SJCRH30 (cell line): ENCODE data around the gene CLTB. TPM values are rescaled to one million over a fixed set of nuclear protein-coding genes. Genes with fewer than 3 reads are reported as not detected.
"Not testable (repeated sequence)": the region's sequence is repeated elsewhere in the genome, so short reads cannot be mapped to it uniquely, and the experiment has no call there.

Experiments
- DNase-seq, 2 experiments: peaks; one replicate each; pipeline ENCODE4 v3.0.0-alpha.2; 2015 to 2020
- H3K27ac ChIP-seq: fragments of 250-450 bp; sonication (Bioruptor Pico); 2 replicates; pipeline ENCODE4 v1.5.1; 2020; ENCODE audit warnings: mild to moderate bottlenecking, moderate library complexity
- H3K27me3 ChIP-seq: fragments of 250-450 bp; sonication (Bioruptor Pico); 2 replicates; pipeline ENCODE4 v1.5.1; 2020; ENCODE audit warnings: mild to moderate bottlenecking, moderate library complexity
- H3K36me3 ChIP-seq: fragments of 250-450 bp; sonication (Bioruptor Pico); 2 replicates; pipeline ENCODE4 v1.5.1; 2020; ENCODE audit warnings: mild to moderate bottlenecking, moderate library complexity
- H3K4me1 ChIP-seq: fragments of 250-450 bp; sonication (Bioruptor Pico); 2 replicates; pipeline ENCODE4 v1.5.1; 2020; ENCODE audit warnings: mild to moderate bottlenecking, moderate library complexity
- H3K4me3 ChIP-seq: fragments of 250-450 bp; sonication (Bioruptor Pico); 2 replicates; pipeline ENCODE4 v1.5.1; 2020; ENCODE audit warnings: mild to moderate bottlenecking, moderate library complexity
- H3K9me3 ChIP-seq: fragments of 250-450 bp; sonication (Bioruptor Pico); replicated peaks from 2 replicates; pipeline ENCODE4 v1.5.1; 2020; ENCODE audit warnings: mild to moderate bottlenecking, moderate library complexity
- total RNA-seq: library from RNA; depleted of rRNA; stranded (reverse); fragments of >200 nt; shearing (Covaris generic); gene quantifications from 2 replicates; pipeline ENCODE4 v1.2.3, GENCODE V29; 2014; rRNA removed

Gene CLTB, protein sequence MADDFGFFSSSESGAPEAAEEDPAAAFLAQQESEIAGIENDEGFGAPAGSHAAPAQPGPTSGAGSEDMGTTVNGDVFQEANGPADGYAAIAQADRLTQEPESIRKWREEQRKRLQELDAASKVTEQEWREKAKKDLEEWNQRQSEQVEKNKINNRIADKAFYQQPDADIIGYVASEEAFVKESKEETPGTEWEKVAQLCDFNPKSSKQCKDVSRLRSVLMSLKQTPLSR
- total RNA-seq, result 28.3 and 29.6 TPM in 2 replicates

DNA sequence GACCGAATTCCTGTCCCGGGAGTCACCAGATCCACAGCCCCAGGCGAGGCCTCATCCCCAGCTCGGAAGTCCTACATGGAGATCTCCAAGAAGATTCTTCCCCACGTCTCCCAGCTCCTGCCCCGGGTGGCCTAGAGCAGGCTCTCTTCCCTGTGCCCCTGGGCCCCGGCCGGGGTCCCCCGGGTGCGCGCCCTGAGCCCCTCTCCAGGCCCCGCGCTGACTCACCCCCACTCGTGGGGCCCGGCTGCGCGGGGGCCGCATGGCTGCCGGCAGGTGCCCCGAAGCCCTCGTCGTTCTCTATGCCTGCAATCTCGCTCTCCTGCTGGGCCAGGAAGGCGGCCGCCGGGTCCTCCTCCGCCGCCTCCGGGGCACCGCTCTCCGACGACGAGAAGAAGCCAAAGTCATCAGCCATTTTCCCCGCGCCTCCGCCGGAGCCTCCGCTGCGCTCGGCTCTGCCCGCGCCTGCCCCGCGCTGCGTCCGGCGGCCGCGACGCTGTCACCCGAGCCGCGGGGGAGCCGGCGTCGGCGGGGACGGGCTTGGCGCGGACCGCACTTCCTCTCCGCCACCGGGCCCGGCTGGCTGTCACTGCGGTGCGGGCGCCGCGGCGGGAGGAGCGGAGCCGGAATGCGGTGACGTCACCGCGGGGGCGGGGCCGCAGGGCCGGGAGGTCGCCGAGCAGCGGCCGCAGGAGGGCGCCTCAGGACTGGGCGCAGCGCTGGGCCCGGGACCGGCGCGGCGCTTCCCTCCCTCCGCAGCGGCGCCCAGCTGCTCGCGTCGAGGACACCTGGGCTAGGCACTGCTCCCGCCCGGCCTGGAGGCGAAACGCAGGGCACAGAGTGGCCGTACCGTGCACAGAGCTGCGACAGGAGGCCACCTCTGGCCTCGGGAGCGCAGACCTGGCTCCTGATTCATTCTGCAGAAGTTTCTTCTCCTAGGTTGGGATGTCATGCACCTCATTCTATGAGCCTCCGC is at the start of gene CLTB:
TSS of gene CLTB (minus strand) at position 588 of the 973 bp plus-strand sequence. CDS start at position 412, 176 bp downstream.
- Histone ChIP-seq H3K27me3 (no peaks in the 10 kb centered on the region), H3K9me3 (no peaks in the 10 kb centered on the region; the same call in 1 of the 2 replicates), H3K4me1 (no peaks in the 10 kb centered on the region), H3K36me3 (no peaks in the 10 kb centered on the region), H3K4me3 (peak within 1 kb of the TSS; percentile 65), H3K27ac (no peak within 1 kb of the TSS; the same call in 1 of the 2 replicates)
- DNase-seq, result peak; percentile 79 to 87

DNA sequence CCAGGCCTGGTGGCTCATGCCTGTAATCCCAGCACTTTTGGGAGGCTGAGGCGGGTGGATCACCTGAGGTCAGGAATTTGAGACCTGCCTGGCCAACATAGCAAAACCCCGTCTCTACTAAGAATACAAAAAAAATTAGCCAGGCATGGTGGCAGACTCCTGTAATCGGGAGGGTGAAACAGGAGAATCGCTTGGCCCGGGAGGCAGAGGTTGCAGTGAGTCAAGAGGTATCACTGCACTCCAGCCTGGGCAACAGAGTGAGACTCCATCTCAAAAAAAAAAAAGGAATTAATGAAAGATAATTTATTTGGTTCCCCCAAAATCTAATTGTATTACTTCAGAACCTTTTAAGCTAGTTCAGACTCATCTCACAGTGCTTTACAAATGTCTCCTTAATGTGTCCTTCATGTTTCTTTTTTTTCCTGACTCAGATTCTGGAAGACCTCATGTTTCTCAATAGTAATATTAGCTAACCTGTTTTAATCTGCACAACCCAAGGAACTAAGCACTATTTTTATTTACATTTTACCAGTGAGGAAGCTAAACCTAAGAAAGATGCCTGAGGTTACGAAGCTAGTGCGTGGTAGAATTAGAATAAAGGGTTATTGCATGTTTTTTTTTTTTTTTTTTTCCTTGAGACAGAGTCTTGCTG is 46.9 kb upstream of the CLTB start:
- no peaks in the 10 kb centered on the region for H3K27me3 ChIP-seq
- no peak overlapping the region for H3K27ac ChIP-seq
- H3K9me3 ChIP-seq, result no peaks in the 10 kb centered on the region; the same call in 1 of the 2 replicates
- peaks cover 18% of the 10 kb centered on the region for H3K36me3 ChIP-seq
- no peaks in the 10 kb centered on the region for H3K4me1 ChIP-seq
- DNase-seq, result no peak
- no peak overlapping the region for H3K4me3 ChIP-seq

DNA sequence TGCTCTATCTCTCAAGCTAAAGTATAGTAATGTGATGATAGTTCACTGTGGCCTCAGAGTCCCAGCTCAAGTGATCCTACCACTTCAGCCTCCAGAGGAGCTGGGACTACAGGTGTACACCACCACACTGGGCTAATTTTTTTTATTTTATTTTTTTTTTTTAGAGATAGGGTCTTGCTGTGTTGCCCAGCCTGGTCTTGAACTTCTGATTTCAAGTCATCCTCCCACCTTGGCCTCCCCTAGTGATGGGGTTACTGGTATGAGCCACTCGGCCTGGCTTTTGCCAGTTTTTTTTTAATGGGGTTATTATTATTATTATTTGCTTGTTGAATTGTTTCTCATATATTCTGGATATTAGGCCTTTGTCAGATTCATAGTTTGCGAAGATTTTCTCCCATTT is 45.0 kb upstream of the CLTB start:
- H3K9me3 ChIP-seq, result no peaks in the 10 kb centered on the region; the same call in 1 of the 2 replicates
- no peak overlapping the region for H3K4me3 ChIP-seq
- H3K27ac ChIP-seq, result no peak overlapping the region
- no peaks in the 10 kb centered on the region for H3K4me1 ChIP-seq
- no peaks in the 10 kb centered on the region for H3K27me3 ChIP-seq
- DNase-seq, result no peak
- peaks cover 6% of the 10 kb centered on the region; the same call in 1 of the 2 replicates for H3K36me3 ChIP-seq

DNA sequence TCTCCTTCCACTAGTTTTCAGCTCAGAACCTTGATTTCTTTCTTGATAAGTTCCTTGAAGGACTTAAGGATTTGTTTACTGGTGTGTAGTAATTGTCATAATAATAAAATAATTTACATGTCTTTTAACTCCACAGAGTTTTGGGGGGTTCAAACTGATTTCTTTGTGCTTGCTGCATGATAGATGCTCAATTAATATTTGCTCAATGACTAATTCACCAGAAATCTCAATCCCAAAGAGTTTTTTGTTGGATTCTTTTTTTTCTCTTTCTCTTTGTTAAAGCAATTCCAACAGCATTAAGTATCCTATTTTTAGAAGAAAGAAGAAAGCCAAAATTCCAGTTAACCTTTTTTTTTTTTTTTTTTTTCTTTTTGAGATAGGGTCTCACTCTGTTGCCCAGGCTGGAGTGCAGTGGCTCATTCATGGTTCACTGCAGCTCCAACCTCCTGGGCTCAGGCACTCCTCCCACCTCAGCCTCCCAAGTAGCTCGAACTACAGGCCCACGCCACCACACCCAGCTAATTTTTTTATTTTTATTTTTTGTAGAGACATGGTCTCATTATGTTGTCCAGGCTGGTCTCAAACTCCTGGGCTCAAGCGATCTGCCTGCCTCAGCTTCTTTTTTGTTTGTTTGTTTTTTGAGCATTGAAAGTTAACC is 42.7 kb upstream of the CLTB start:
- Histone ChIP-seq H3K27ac (no peak overlapping the region), H3K4me1 (no peaks in the 10 kb centered on the region), H3K27me3 (no peaks in the 10 kb centered on the region), H3K4me3 (no peak overlapping the region), H3K36me3 (peaks cover 4% of the 10 kb centered on the region), H3K9me3 (no peaks in the 10 kb centered on the region; the same call in 1 of the 2 replicates)
- DNase-seq, result no peak

DNA sequence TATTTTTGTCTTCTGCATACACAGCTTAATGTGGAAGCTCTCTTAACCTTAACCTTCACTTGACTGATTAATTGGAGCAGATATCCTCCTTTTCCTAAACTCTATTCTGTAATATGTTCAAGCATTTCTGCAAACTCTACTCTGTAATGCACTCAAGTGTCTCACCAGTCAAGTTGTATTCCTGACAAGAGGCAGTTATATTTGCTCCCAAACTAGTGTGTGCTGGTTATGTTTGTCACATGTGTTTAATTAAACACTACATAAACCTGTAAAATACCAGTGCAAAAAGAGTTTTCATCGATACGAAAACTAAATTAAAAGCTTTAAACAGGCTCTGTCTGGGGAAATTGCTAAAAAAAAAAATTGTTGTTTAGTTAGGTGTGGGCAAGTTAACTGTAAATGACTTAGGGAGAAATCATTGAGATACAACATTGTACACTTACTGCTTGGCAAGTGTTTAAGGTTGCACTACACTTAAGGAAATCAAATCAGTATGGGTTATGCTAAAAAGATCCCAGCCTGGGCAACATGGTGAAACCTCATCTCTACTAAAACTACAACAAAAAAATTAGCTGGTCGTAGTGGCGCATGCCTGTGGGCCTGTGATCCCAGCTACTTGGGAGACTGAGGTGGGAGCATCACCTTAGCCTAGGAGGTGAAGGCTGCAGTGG is 38.5 kb upstream of the CLTB start:
- no peak overlapping the region for H3K27ac ChIP-seq
- no peaks in the 10 kb centered on the region for H3K27me3 ChIP-seq
- H3K9me3 ChIP-seq, result no peaks in the 10 kb centered on the region; the same call in 1 of the 2 replicates
- DNase-seq, result no peak
- H3K4me1 ChIP-seq, result peaks cover 1% of the 10 kb centered on the region; the same call in 1 of the 2 replicates
- H3K4me3 ChIP-seq, result no peak overlapping the region
- peaks cover 13% of the 10 kb centered on the region for H3K36me3 ChIP-seq

DNA sequence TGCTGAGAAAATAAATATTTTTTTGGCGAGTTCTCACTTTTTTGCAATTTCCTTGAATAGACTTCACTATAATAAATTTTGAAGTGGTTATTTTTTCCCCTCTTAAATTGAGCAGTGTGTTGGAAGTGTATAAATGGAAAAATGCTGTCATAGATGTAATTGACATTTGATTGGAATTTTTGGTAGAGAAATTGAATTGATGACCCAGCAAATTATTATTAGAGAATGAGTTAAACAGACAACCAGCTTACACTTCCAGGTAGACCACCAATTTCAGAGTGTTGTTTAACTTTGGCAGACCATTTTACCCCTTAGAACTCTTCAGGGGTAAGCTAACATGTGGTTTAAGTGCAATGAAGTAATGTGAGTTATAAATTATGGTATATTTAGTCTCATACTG is 33.7 kb upstream of the CLTB start:
- Histone ChIP-seq H3K27me3 (no peaks in the 10 kb centered on the region), H3K4me1 (peaks cover 5% of the 10 kb centered on the region; the same call in 1 of the 2 replicates)
- no peak for DNase-seq

DNA sequence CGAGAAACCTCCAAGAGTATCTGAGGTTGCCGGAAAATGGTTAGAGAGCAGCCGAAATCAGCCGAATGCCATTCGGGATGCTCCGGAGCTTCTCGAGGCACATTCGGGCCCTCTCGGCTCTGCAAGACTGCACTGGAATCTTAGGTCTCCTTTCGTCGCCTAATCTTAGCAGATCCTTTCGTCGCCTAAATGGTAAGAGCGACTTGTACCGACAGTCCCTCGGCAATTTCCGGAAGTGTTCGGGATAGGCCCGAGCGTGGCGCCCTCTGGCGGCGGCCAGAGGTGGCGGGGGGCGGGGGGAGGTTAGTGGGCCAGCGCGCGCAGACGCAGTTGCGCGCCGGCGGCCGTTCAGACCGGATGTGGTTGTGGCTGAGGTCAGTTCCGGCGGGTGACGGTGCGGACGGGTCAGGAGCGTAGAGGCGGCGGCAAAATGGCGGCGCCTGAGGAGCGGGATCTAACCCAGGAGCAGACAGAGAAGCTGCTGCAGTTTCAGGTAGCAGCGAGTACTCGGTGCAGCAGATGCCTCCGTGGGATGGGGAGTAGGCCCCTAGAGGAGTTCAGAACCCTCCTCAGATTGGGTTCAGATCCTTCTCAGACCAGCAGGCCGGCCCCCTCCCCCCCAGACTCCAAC is 31.8 kb upstream of the CLTB start, which contains the start of gene FAF2:
TSS of gene FAF2 (plus strand) at position 408 of the 631 bp plus-strand sequence. CDS start at position 431, 23 bp downstream.
- Histone ChIP-seq H3K4me3 (peak within 1 kb of the TSS; percentile 74), H3K9me3 (no peaks in the 10 kb centered on the region), H3K27me3 (no peaks in the 10 kb centered on the region), H3K4me1 (peaks cover 5% of the 10 kb centered on the region; the same call in 1 of the 2 replicates), H3K36me3 (peaks cover 9% of the 10 kb centered on the region; the same call in 1 of the 2 replicates), H3K27ac (peak within 1 kb of the TSS; percentile 93)
- peak; percentile 96 to 98 for DNase-seq

More for the DNA sequence above, 33.7 kb upstream of the CLTB start:
- H3K9me3 ChIP-seq, result no peaks in the 10 kb centered on the region
- H3K27ac ChIP-seq, result no peak overlapping the region
- H3K4me3 ChIP-seq, result no peak overlapping the region
- peaks cover 15% of the 10 kb centered on the region for H3K36me3 ChIP-seq

DNA sequence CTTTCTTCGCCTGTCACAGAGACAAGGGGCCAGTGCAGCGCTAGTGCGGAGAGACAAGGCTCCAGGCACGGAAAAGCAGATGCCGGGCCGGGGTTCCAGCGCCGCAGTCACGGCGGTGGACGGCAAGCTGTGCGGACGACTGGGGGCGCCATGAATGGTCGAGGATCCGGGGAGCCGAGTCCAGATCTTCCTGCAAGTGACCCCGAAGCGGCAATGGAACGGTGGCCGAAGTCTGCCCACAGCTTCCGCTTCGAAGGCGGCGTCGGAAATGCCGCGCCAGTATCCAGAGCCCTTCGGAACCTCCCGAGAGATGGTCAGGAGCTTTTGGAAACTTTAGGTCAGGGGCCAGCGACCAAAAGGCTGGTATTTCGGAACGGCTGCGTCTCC is 31.2 kb upstream of the CLTB start:
- H3K27ac ChIP-seq, result peak overlapping the region; percentile 93
- no peaks in the 10 kb centered on the region for H3K27me3 ChIP-seq

DNA sequence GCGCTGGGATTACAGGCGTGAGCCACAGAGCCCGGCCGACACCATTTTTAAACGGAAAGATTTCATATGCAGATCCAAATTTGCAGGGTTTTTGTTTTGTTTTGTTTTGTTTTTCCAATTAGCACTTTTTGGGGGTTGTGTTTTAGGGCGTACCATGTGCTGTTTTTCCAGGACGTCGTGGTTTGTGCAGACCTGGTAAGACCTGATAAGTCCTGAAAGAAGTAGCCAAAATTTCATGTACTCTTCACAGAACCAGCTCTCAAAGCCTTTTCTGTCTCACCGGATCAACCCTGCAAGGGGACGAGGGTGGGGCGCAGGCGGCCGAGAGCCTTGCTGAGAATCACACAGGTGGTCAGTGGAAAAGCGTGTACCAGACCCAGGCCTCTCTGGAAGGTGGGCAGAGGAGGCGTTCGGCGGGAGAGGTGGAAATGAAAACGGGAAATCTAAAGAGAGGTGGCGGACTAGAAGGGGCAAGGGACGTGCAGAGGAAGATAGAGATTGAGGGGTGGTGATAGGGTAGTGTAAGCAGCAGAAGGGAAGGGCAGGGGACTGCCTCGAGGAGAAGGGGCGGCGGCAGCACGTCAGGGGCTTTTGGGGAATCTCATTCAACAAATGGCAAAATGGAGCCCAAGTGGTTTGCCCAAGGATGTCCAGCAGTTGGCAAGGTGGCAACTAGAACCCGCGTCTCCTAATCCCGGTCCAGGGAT is 30.7 kb upstream of the CLTB start:
- Histone ChIP-seq H3K36me3 (peaks cover 2% of the 10 kb centered on the region; the same call in 1 of the 2 replicates), H3K27ac (peak overlapping the region; percentile 93), H3K27me3 (no peaks in the 10 kb centered on the region; the same call in 1 of the 2 replicates), H3K4me3 (peak overlapping the region; percentile 74), H3K9me3 (no peaks in the 10 kb centered on the region), H3K4me1 (peaks cover 5% of the 10 kb centered on the region; the same call in 1 of the 2 replicates)
- DNase-seq, result peak in 1 of 2 experiments; percentile 17

More for the DNA sequence above, 31.2 kb upstream of the CLTB start:
- Histone ChIP-seq H3K4me1 (peaks cover 5% of the 10 kb centered on the region; the same call in 1 of the 2 replicates), H3K36me3 (peaks cover 6% of the 10 kb centered on the region; the same call in 1 of the 2 replicates), H3K9me3 (no peaks in the 10 kb centered on the region), H3K4me3 (peak overlapping the region; percentile 74)
- DNase-seq, result peak in 1 of 2 experiments; percentile 67

DNA sequence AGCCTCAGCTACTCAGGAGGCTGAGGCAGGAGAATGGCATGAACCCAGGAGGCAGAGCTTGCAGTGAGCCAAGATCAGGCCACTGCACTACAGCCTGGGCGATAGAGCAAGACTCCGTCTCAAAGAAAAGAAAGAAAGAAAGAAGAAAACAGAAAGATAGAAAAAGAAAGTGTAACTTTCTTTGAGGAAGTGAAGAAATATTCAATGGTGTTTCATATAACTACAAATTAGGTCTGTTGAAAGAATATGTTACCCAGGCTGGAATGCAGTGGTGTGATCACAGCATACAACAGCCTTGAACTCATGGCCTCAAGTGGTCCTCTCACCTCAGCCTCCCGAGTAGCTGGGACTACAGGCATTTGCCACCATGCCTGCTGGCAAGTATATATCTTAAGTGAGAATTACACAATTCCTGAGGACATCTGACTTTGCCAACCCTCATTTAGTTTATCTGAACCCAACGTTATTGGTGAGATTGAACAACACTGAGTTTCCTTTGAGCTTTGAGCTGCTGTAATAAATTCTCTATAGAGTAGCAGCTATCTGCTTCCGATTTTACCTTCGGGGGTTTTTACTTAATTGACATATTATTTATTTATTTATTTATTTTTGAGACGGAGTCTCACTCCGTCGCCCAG is 29.8 kb upstream of the CLTB start:
- H3K9me3 ChIP-seq, result no peaks in the 10 kb centered on the region
- H3K36me3 ChIP-seq, result 0 out of 2 replicates have a peak, but pooled peaks cover 2% of the 10 kb centered on the region
- DNase-seq, result no peak
- H3K4me1 ChIP-seq, result peaks cover 5% of the 10 kb centered on the region; the same call in 1 of the 2 replicates
- H3K27ac ChIP-seq, result no peak overlapping the region
- H3K27me3 ChIP-seq, result no peaks in the 10 kb centered on the region; the same call in 1 of the 2 replicates
- H3K4me3 ChIP-seq, result no peak overlapping the region

DNA sequence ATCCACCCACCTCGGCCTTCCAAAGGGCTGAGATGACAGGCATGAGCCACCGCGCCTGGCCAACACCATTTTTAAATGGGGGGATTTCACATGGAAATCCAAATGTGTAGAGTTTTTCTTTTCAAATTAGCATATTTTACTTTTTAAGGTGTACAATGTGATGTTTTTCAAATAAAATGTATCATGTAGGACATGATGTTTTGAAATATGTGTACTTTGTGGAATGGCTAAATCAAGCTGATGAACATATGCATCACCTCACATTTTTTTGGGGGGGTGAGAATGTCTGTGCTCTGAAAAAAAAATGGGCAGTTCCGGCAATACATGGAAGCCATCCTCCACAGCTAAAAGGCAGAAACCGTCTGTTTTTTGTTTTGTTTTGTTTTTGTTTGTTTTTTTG is 28.4 kb upstream of the CLTB start:
- H3K27me3 ChIP-seq, result no peaks in the 10 kb centered on the region; the same call in 1 of the 2 replicates
- H3K27ac ChIP-seq, result no peak overlapping the region
- DNase-seq, result no peak
- peaks cover 2% of the 10 kb centered on the region; the same call in 1 of the 2 replicates for H3K4me1 ChIP-seq
- H3K4me3 ChIP-seq, result no peak overlapping the region
- H3K36me3 ChIP-seq, result 0 out of 2 replicates have a peak, but pooled peaks cover 2% of the 10 kb centered on the region
- H3K9me3 ChIP-seq, result no peaks in the 10 kb centered on the region

DNA sequence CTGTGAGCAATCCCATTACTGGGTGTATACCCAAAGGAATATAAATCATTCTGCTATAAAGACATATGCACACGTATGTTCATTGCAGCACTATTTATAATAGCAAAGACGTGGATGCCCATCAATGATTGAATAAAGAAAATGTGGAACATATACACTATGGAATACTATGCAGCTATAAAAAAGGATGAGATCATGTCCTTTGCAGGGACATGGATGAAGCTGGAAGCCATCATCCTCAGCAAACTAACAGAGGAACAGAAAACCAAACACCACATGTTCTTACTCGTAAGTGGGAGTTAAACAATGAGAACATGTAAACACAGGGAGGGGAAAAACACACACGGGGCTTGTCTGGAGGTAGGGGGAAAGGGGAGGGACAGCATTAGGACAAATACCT is 26.6 kb upstream of the CLTB start:
- not testable (repeated sequence) for DNase-seq, H3K27ac ChIP-seq, H3K9me3 ChIP-seq, H3K36me3 ChIP-seq, H3K4me3 ChIP-seq, H3K4me1 ChIP-seq, H3K27me3 ChIP-seq
